ENCODE measurements around the gene DRC7.

DNA sequence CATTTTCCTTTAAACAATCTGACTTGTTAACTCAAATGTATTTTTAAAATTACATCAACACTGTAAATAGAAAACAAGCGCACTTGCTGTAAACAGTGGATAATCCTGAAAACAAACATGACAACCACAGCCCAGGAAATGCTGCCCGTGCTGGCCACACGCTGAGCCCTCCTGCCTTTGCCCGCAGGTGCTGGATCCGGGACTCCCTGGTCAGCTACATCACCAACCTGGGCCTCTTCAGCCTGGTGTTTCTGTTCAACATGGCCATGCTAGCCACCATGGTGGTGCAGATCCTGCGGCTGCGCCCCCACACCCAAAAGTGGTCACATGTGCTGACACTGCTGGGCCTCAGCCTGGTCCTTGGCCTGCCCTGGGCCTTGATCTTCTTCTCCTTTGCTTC lies 33.1 kb upstream of the DRC7 start:
- no peak for TF ChIP-seq EZH2 (IDR thresholded peaks at IDR 0.05; ENCODE audit: insufficient read depth, poor library complexity, severe bottlenecking)
- no peak for TF ChIP-seq EZH2phosphoT487 (IDR thresholded peaks at IDR 0.05; ENCODE audit: insufficient read depth, low read depth)

Data from GM23248 (cell line).